Kidney (tissue), 14 donors: ENCODE data around the gene GNB1. TPM values are rescaled to one million over a fixed set of nuclear protein-coding genes. Genes with fewer than 3 reads are reported as not detected.
A peak's percentile ranks its signal among the peaks of the same experiment; 100 is the strongest.

ENCODE experiments used
- DNase-seq, 5 donors: peaks; one replicate each; pipeline ENCODE4 v3.0.0-alpha.2; 2013 to 2020
- FAIRE-seq: peaks from 2 replicates; lab custom pipeline; 2012; peaks lifted over from hg19 to GRCh38; lab: Jason Lieb, UNC
- H3K27ac ChIP-seq, 2 donors: one replicate each; pipeline ENCODE4 v1.7.0; 2013; ENCODE audit warnings: low read depth in 2 of 2, low read length in 2 of 2, inconsistent platforms in 1 of 2
- H3K27me3 ChIP-seq: one replicate; pipeline ENCODE4 v1.7.1; 2013; ENCODE audit warnings: low read length, inconsistent platforms; ENCODE audit not compliant: control insufficient read depth, insufficient read depth
- H3K36me3 ChIP-seq, 3 donors: one replicate each; pipeline versions ENCODE4 v1.7.0 to v1.7.1; 2013; ENCODE audit warnings: low read length in 3 of 3, control low read depth in 1 of 3, inconsistent platforms in 1 of 3; ENCODE audit not compliant: insufficient read depth in 3 of 3, control insufficient read depth in 2 of 3
- H3K4me1 ChIP-seq, 3 donors: one replicate each; pipeline versions ENCODE4 v1.7.0 to v1.7.1; 2013; ENCODE audit warnings: low read length in 3 of 3, inconsistent platforms in 1 of 3, low read depth in 1 of 3; ENCODE audit not compliant: control insufficient read depth in 2 of 3, insufficient read depth in 2 of 3
- H3K4me3 ChIP-seq, 3 donors: one replicate each; pipeline versions ENCODE4 v1.7.0 to v1.8.1; 2013; ENCODE audit warnings: low read length in 3 of 3, control low read depth in 1 of 3, inconsistent platforms in 1 of 3
- H3K9ac ChIP-seq, 3 donors: one replicate each; pipeline versions ENCODE4 v1.7.0 to v1.7.1; 2013; ENCODE audit warnings: low read length in 3 of 3, control low read depth in 1 of 3, inconsistent platforms in 1 of 3
- H3K9me3 ChIP-seq, 3 donors: one replicate each; pipeline versions ENCODE4 v1.7.0 to v1.7.1; 2013; ENCODE audit warnings: low read length in 3 of 3, control low read depth in 1 of 3, inconsistent platforms in 1 of 3; ENCODE audit not compliant: control insufficient read depth in 2 of 3, insufficient read depth in 1 of 3
- intact Hi-C: fragments of 100-400 bp; cut with DNase I; formaldehyde crosslinking; loops from one replicate; pipeline ENCODE4 v1.11.1; 2022
- polyA plus RNA-seq: library from polyadenylated mRNA; stranded (reverse); fragments of 350-450 nt; fragmentation: Illumina TruSeq; extraction: RNeasy Lipid Tissue Mini Kit (QIAGEN cat#74804); gene quantifications from one replicate; pipeline ENCODE4 v1.2.3, GENCODE V29; 2014; ENCODE audit warnings: low read depth, low replicate concordance; ENCODE audit not compliant: insufficient read depth
- total RNA-seq: library from RNA; stranded (reverse); fragmentation: NEBNext Ultra II Directional; extraction: Animal tissue kit (Norgen Biotek cat#: 25700); gene quantifications from one replicate; pipeline ENCODE4 v1.2.1, GENCODE V29; 2021
- TF ChIP-seq, protein P1 (sequence below): IDR thresholded peaks from 3 replicates; pipeline ENCODE4 v1.5.1; 2012; ENCODE audit warnings: mild to moderate bottlenecking, moderate library complexity, borderline replicate concordance; ENCODE audit not compliant: insufficient read depth; ENCODE audit errors: extremely low read depth
- donor health status: control.
- donor health status: control.
- donor health status: control.
- donor health status: control.
- donor health status: control.
- donor health status: DM: yes; HTN: yes; CAD: no.
- donor health status: Normal renal cell carcinoma (clear cell type).

The GNB1 gene
- total and polyA plus RNA-seq, 2 donors from 2014 or later, result 144 to 347 TPM

DNA sequence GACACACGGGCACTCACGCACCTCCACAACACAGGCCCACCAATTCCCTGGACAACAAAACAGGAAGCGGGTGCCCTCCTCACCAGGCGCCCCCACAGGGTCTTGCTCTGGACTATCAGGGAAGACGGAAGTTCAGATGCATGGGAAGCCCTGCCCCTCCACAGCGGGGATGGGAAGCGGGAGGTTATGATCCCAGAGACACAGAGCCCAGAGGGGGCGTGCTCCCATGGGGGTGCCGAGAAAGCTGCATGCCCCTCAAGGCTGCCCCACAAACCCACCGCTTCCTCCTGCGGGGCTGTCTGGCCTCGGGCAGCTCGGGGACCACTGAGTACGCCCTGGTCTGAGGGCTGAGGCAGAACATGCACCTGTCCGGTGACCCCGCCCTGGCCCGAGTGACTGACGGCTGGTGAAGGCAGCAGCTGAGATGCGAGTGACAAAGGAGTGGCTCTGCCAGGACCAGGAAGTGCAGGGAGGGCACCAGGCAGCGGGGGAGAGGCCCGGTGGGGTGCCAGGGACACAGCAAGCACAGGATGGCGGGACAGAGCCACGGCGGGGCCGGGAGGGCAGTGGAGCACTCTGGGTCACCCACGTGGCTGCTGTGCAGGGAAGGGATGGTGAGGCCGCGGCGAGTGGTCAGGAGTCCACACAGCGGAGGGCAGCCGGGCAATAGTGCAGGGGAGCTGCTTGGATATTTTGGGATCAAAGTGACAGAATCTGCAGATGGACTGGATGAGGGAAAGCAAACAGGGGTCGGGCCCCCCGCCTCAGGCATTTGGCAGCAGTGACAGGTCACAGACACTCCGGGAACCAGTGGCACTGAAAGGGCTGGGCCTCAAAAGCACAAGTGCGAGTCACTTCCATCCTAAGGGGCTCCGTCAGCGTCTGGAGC, 131.2 kb downstream of the GNB1 start:
- DNase-seq (peak in 1 of 5 donors; percentile 78), FAIRE-seq (no peak)
- TF ChIP-seq, protein P1, sequence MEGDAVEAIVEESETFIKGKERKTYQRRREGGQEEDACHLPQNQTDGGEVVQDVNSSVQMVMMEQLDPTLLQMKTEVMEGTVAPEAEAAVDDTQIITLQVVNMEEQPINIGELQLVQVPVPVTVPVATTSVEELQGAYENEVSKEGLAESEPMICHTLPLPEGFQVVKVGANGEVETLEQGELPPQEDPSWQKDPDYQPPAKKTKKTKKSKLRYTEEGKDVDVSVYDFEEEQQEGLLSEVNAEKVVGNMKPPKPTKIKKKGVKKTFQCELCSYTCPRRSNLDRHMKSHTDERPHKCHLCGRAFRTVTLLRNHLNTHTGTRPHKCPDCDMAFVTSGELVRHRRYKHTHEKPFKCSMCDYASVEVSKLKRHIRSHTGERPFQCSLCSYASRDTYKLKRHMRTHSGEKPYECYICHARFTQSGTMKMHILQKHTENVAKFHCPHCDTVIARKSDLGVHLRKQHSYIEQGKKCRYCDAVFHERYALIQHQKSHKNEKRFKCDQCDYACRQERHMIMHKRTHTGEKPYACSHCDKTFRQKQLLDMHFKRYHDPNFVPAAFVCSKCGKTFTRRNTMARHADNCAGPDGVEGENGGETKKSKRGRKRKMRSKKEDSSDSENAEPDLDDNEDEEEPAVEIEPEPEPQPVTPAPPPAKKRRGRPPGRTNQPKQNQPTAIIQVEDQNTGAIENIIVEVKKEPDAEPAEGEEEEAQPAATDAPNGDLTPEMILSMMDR, result no peak
- H3K27me3 ChIP-seq, result no peaks in the 10 kb centered on the region
- H3K27ac ChIP-seq, result peak overlapping the region; percentile 90 to 94
- peak overlapping the region in 1 of 3 donors; percentile 41 for H3K9ac ChIP-seq
- peaks cover 0 to 15% (median 5%) of the 10 kb centered on the region in 3 donors for H3K4me1 ChIP-seq
- no peak overlapping the region for H3K4me3 ChIP-seq
- H3K9me3 ChIP-seq, result no peaks in the 10 kb centered on the region
- peaks cover 2 to 15% (median 7%) of the 10 kb centered on the region in 3 donors for H3K36me3 ChIP-seq
- intact Hi-C loops, result no loop called here

DNA sequence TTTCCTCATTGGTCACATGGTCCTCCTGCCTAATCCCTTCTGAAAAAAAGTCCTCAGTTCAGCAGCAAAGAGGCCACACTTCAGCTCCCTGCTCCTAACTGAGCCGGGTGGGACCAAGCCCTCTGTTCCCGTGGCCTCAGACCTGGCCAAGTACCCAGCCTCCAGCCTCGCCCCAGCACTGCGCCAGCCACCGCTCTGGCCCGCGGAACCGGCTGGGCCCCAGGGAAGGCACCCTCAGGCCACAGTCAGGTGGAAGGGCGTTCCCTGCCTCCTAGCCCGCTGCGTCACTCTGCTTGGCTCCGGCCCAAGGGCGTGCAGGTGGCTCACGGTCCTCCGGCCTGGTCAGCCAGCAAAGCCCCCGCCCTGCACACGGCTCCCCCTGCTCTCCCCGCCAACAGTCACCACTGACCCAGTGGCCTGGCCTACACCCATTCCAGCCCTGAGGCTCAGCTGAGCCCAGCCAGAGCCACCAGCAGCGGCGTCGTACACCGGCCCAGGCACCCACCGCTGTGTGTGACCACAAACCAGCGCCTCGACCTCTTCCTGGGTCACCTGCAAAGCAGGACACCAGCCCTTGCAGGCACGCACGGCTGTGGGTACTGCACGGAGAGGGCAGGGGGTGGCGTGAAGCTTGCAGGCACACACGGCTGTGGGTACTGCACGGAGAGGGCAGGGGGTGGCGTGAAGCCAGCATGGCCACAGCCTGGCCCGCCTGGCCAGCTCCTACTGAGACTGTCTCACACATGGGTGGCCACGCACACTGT, 132.0 kb downstream of the GNB1 start:
- DNase-seq (peak in 2 of 5 donors; percentile 37 to 97), FAIRE-seq (no peak)
- Histone ChIP-seq H3K4me1 (peaks cover 0 to 15% (median 5%) of the 10 kb centered on the region in 3 donors), H3K4me3 (peak overlapping the region in 2 of 3 donors; percentile 5 to 40), H3K27me3 (no peaks in the 10 kb centered on the region), H3K9ac (peak overlapping the region in 1 of 3 donors; percentile 44), H3K27ac (peak overlapping the region; percentile 90 to 94), H3K36me3 (peaks cover 2 to 13% (median 5%) of the 10 kb centered on the region in 3 donors), H3K9me3 (no peaks in the 10 kb centered on the region)
- TF ChIP-seq, protein P1, result no peak
- intact Hi-C loops, result no loop called here

DNA sequence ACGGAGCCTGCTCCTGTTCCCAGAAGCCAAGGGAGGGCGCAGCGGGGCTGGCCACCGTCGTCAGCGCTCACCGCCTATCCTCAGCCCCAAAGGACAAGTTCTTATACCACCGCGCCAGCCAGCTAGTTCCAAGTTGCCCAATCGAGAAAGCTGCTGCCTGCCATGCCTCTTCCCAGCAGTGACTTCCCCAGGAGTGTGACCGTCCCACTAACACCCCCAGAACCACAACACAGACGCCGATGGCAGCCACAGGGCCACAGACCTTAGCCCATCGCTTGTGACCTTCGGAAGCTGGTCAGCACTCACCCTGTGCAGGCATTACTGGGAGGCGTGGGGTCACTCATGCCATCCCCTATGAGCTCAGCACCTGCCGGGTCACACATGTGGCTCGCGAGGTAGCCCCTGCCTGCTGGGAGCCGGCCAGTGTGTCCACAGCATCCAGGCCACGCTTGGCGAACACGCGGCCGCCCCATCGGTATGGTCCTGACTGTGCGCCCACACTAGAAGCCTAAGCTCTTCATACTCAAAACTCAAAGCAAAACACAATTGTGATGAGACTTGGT, 132.7 kb downstream of the GNB1 start:
- H3K27me3 ChIP-seq, result no peaks in the 10 kb centered on the region
- peak overlapping the region in 2 of 3 donors; percentile 5 to 40 for H3K4me3 ChIP-seq
- peaks cover 0 to 15% (median 5%) of the 10 kb centered on the region in 3 donors for H3K4me1 ChIP-seq
- TF ChIP-seq, protein P1, result no peak
- peaks cover 2 to 10% (median 5%) of the 10 kb centered on the region in 3 donors for H3K36me3 ChIP-seq
- H3K27ac ChIP-seq, result peak overlapping the region; percentile 90 to 94
- DNase-seq, result peak in 1 of 5 donors; percentile 81
- FAIRE-seq, result no peak
- H3K9me3 ChIP-seq, result no peaks in the 10 kb centered on the region
- intact Hi-C loops, result no loop called here
- peak overlapping the region in 2 of 3 donors; percentile 6 to 44 for H3K9ac ChIP-seq
